OCI-LY7 (cell line): ENCODE measurements around the gene ZCCHC4.

Source experiments
- CTCF ChIP-seq: fragments of 200-600 bp; sonication (generic); conservative IDR thresholded peaks from 2 replicates; pipeline ENCODE4 v1.5.1; 2014; ENCODE audit warnings: mild to moderate bottlenecking, antibody characterized with exemption, low read length, moderate library complexity, mixed read lengths
- EZH2phosphoT487 ChIP-seq: fragments of 200-600 bp; sonication (generic); IDR thresholded peaks from 2 replicates; pipeline ENCODE4 v1.6.1; 2018; ENCODE audit warnings: low read depth, borderline replicate concordance, mild to moderate bottlenecking, mixed run types, antibody characterized with exemption, low read length, moderate library complexity, mixed read lengths

DNA sequence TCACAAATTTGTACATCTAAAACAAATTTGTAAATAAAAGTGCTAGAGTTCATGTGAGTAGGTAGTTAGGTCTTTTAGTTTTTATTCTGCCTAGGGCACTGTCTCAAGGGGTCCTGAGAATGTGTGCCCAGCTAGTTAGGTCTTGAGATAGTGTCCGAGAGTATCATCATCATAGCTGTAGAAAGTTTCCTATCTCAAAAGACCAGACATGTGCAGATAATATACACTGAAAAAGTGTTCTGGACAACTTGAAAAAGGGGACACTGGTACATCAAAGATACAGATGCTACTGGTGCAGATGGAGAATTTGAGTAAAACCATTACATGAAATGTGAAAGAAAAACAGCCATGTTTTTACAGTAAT is 1.8 kb upstream of the ZCCHC4 start:
- no peak for TF ChIP-seq CTCF
- TF ChIP-seq EZH2phosphoT487 = no peak
